Retinal pigment epithelial cell (primary cell): ENCODE results near the gene SEMA5A.

Source experiments
- DNase-seq: peaks from one replicate; pipeline ENCODE4 v3.0.0-alpha.2; 2010; ENCODE audit warnings: low read depth
- H3K4me3 ChIP-seq: 2 replicates; pipeline ENCODE4 v1.5.1; 2011; ENCODE audit warnings: mild to moderate bottlenecking, low read length, control low read depth, moderate library complexity
- CTCF ChIP-seq: conservative IDR thresholded peaks from 2 replicates; pipeline ENCODE4 v1.5.1; 2011; ENCODE audit warnings: low read depth, low read length, control low read depth, inconsistent platforms

Gene SEMA5A

GRCh38 chr5:9456435-9457042, 89.3 kb downstream of the SEMA5A start:
- DNase-seq, result no peak
- no peak overlapping the region for H3K4me3 ChIP-seq
- no peak for TF ChIP-seq CTCF

- TF ChIP-seq CTCF, result no peak
- H3K4me3 ChIP-seq, result no peak overlapping the region
- DNase-seq, result no peak
Observed at GRCh38 chr5:9455826-9456434, 89.9 kb downstream of the SEMA5A start.

- no peak for TF ChIP-seq CTCF
- no peak for DNase-seq
- no peak overlapping the region for H3K4me3 ChIP-seq
Observed at GRCh38 chr5:9454491-9454890, 91.4 kb downstream of the SEMA5A start.

- TF ChIP-seq CTCF, result no peak
- H3K4me3 ChIP-seq, result no peak overlapping the region
- no peak for DNase-seq
Observed at GRCh38 chr5:9454012-9454481, 91.8 kb downstream of the SEMA5A start.

GRCh38 chr5:9453480-9454011, 92.3 kb downstream of the SEMA5A start:
- H3K4me3 ChIP-seq, result no peak overlapping the region
- no peak for DNase-seq
- no peak for TF ChIP-seq CTCF

- TF ChIP-seq CTCF, result no peak
- H3K4me3 ChIP-seq, result no peak overlapping the region
- no peak for DNase-seq
Observed at GRCh38 chr5:9452181-9452580, 93.7 kb downstream of the SEMA5A start.

GRCh38 chr5:9451037-9451436, 94.8 kb downstream of the SEMA5A start:
- DNase-seq, result no peak
- H3K4me3 ChIP-seq, result no peak overlapping the region
- TF ChIP-seq CTCF, result no peak
